GM21786 (cell line): ENCODE data around the gene AHRR.
"Not testable (repeated sequence)": the region's sequence is repeated elsewhere in the genome, so short reads cannot be mapped to it uniquely, and the experiment has no call there.

Experiments
- ATAC-seq: cut with Tn5 transposase; IDR thresholded peaks from one replicate; pipeline ENCODE4 v1.9.1; 2021; ENCODE audit not compliant: unreplicated experiment

Gene AHRR

GRCh38 chr5:305050-305449, 16.5 kb upstream of the AHRR start:
- ATAC-seq: no peak

- no peak for ATAC-seq
Observed at GRCh38 chr5:305459-305858, 16.1 kb upstream of the AHRR start.

- ATAC-seq: no peak
Observed at GRCh38 chr5:306011-306805, 15.3 kb upstream of the AHRR start.

- ATAC-seq: no peak
Observed at GRCh38 chr5:307306-307705, 14.2 kb upstream of the AHRR start.

GRCh38 chr5:307794-308579, 13.5 kb upstream of the AHRR start:
- no peak for ATAC-seq

GRCh38 chr5:308672-309271, 12.7 kb upstream of the AHRR start:
- no peak for ATAC-seq

- not testable (repeated sequence) for ATAC-seq
Observed at GRCh38 chr5:309831-310230, 11.7 kb upstream of the AHRR start.

- ATAC-seq: no peak
Observed at GRCh38 chr5:310516-310915, 11.0 kb upstream of the AHRR start.

- no peak for ATAC-seq
Observed at GRCh38 chr5:310941-311434, 10.5 kb upstream of the AHRR start.

GRCh38 chr5:311963-312362, 9.6 kb upstream of the AHRR start:
- no peak for ATAC-seq

- ATAC-seq: no peak
Observed at GRCh38 chr5:312845-313244, 8.7 kb upstream of the AHRR start.

- ATAC-seq: no peak
Observed at GRCh38 chr5:313265-313664, 8.2 kb upstream of the AHRR start.

GRCh38 chr5:313806-314376, 7.6 kb upstream of the AHRR start:
- ATAC-seq: no peak

GRCh38 chr5:314676-315487, 6.6 kb upstream of the AHRR start:
- ATAC-seq: no peak

GRCh38 chr5:315488-316209, 5.9 kb upstream of the AHRR start:
- ATAC-seq: no peak

GRCh38 chr5:316210-317085, 5.1 kb upstream of the AHRR start:
- peak; percentile 19 for ATAC-seq

GRCh38 chr5:317086-317811, 4.3 kb upstream of the AHRR start:
- peak; percentile 63 for ATAC-seq

- no peak for ATAC-seq
Observed at GRCh38 chr5:318341-318897, 3.1 kb upstream of the AHRR start.
